OCI-LY1 (cell line): ENCODE results near the gene HOXB7.

Experiments
- H2AFZ ChIP-seq: fragments of 200-600 bp; sonication (generic), shearing (Covaris generic); 2 replicates; pipeline ENCODE4 v1.6.0; 2014; ENCODE audit warnings: antibody characterized with exemption, mild to moderate bottlenecking, low read length
- H3F3A ChIP-seq: fragments of 200-600 bp; sonication (generic), shearing (Covaris generic); 2 replicates; pipeline ENCODE4 v1.6.0; 2014; ENCODE audit warnings: mild to moderate bottlenecking, antibody characterized with exemption, low read length, moderate library complexity; ENCODE audit not compliant: insufficient read depth
- H3K27ac ChIP-seq: fragments of 200-600 bp; sonication (generic); 2 replicates; pipeline ENCODE4 v1.5.1; 2014; ENCODE audit warnings: low read length, mixed run types, mild to moderate bottlenecking, low read depth; ENCODE audit not compliant: poor library complexity, severe bottlenecking
- H3K27me3 ChIP-seq: fragments of 200-600 bp; sonication (generic); 2 replicates; pipeline ENCODE4 v1.6.0; 2014; ENCODE audit warnings: antibody characterized with exemption, mild to moderate bottlenecking, low read length, moderate library complexity; ENCODE audit not compliant: insufficient read depth
- H3K36me3 ChIP-seq: fragments of 200-600 bp; sonication (generic); 2 replicates; pipeline ENCODE4 v1.6.1; 2014; ENCODE audit warnings: mild to moderate bottlenecking, antibody characterized with exemption, low read length, moderate library complexity, mixed read lengths; ENCODE audit not compliant: insufficient read depth
- H3K4me1 ChIP-seq: fragments of 200-600 bp; sonication (generic); 2 replicates; pipeline ENCODE4 v1.5.1; 2014; ENCODE audit warnings: mild to moderate bottlenecking, low read length, moderate library complexity; ENCODE audit not compliant: insufficient read depth, severe bottlenecking
- H3K4me2 ChIP-seq: fragments of 200-600 bp; sonication (generic), shearing (Covaris generic); 2 replicates; pipeline ENCODE4 v1.6.1; 2014; ENCODE audit warnings: low read length
- H3K4me3 ChIP-seq: fragments of 200-600 bp; sonication (generic); 2 replicates; pipeline ENCODE4 v1.5.1; 2014; ENCODE audit warnings: low read length, low read depth, mild to moderate bottlenecking, mixed read lengths; ENCODE audit not compliant: poor library complexity, severe bottlenecking
- H3K79me2 ChIP-seq: fragments of 200-600 bp; shearing (Covaris generic); 2 replicates; pipeline ENCODE4 v1.6.1; 2016; ENCODE audit warnings: mixed run types, low read length, mixed read lengths; ENCODE audit not compliant: insufficient read depth
- H3K9ac ChIP-seq: fragments of 200-600 bp; sonication (generic), shearing (Covaris generic); 2 replicates; pipeline ENCODE4 v1.6.1; 2014; ENCODE audit warnings: mild to moderate bottlenecking, low read length, mixed read lengths
- H3K9me2 ChIP-seq: fragments of 200-600 bp; sonication (generic), shearing (Covaris generic); 2 replicates; pipeline ENCODE4 v1.6.1; 2014; ENCODE audit warnings: low read depth, mild to moderate bottlenecking, low read length, mixed read lengths
- H3K9me3 ChIP-seq: fragments of 200-600 bp; shearing (Covaris generic); 2 replicates; pipeline ENCODE4 v1.6.1; 2014; ENCODE audit warnings: low read length, mixed read lengths
- H4K20me1 ChIP-seq: fragments of 200-600 bp; sonication (generic), shearing (Covaris generic); 2 replicates; pipeline ENCODE4 v1.6.0; 2016; ENCODE audit warnings: mild to moderate bottlenecking, low read length; ENCODE audit not compliant: insufficient read depth
- EZH2 ChIP-seq: fragments of 200-600 bp; sonication (generic), shearing (Covaris generic); IDR thresholded peaks from 2 replicates; pipeline ENCODE4 v1.8.0; 2017; ENCODE audit warnings: borderline replicate concordance, mixed run types, mild to moderate bottlenecking, antibody characterized with exemption, low read length, moderate library complexity, mixed read lengths
- TF ChIP-seq, protein P1 (sequence below): fragments of 200-600 bp; sonication (generic), shearing (Covaris generic); IDR thresholded peaks from 2 replicates; pipeline ENCODE4 v1.5.1; 2017; ENCODE audit warnings: mild to moderate bottlenecking, antibody characterized with exemption, low read length, moderate library complexity, mixed read lengths

The HOXB7 gene

DNA sequence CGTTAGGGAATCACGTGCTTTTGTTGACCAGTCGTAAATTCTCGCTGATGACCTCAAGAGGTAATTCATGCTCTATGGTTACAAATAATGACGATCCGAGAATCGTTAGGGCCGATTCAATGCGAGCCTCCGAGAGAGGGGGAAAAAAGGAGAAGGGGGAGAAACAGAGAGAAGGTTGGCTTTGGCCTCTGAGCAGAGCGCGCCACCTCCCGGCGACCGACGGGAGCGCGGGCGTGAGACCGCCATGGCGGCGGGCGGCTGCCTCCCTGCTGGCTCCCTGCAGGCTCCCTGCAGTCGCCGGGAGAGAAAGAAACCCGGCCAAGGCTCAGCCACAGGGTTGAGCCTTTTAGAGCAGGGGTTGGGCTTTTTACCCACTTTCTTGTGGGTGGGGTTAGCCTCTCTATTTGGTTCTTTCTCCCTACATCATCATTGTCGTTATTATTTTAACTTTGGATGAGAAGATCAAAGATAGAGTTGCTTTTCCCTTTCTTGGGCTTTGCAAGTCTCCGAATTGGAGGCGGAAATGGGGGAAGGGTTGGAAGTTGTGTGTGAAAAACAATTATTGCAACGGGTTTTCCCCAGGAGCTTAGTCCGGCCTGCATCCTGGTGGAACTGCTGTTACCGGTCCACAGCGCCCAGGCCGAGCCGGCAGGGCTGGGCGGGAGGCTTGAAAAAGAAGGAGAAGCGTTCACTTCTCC, 16.8 kb downstream of the HOXB7 start:
- Histone ChIP-seq H3F3A (no peaks in the 10 kb centered on the region), H3K36me3 (no peaks in the 10 kb centered on the region), H3K4me2 (no peak overlapping the region), H2AFZ (no peak overlapping the region), H3K9me2 (no peaks in the 10 kb centered on the region), H3K27me3 (no peaks in the 10 kb centered on the region), H3K4me3 (no peak overlapping the region), H3K27ac (no peak overlapping the region), H3K9ac (no peak overlapping the region), H3K4me1 (no peaks in the 10 kb centered on the region), H3K79me2 (no peaks in the 10 kb centered on the region), H3K9me3 (no peaks in the 10 kb centered on the region), H4K20me1 (no peaks in the 10 kb centered on the region)
- TF ChIP-seq EZH2: no peak
- TF ChIP-seq, protein P1, sequence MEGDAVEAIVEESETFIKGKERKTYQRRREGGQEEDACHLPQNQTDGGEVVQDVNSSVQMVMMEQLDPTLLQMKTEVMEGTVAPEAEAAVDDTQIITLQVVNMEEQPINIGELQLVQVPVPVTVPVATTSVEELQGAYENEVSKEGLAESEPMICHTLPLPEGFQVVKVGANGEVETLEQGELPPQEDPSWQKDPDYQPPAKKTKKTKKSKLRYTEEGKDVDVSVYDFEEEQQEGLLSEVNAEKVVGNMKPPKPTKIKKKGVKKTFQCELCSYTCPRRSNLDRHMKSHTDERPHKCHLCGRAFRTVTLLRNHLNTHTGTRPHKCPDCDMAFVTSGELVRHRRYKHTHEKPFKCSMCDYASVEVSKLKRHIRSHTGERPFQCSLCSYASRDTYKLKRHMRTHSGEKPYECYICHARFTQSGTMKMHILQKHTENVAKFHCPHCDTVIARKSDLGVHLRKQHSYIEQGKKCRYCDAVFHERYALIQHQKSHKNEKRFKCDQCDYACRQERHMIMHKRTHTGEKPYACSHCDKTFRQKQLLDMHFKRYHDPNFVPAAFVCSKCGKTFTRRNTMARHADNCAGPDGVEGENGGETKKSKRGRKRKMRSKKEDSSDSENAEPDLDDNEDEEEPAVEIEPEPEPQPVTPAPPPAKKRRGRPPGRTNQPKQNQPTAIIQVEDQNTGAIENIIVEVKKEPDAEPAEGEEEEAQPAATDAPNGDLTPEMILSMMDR: peak; percentile 77

DNA sequence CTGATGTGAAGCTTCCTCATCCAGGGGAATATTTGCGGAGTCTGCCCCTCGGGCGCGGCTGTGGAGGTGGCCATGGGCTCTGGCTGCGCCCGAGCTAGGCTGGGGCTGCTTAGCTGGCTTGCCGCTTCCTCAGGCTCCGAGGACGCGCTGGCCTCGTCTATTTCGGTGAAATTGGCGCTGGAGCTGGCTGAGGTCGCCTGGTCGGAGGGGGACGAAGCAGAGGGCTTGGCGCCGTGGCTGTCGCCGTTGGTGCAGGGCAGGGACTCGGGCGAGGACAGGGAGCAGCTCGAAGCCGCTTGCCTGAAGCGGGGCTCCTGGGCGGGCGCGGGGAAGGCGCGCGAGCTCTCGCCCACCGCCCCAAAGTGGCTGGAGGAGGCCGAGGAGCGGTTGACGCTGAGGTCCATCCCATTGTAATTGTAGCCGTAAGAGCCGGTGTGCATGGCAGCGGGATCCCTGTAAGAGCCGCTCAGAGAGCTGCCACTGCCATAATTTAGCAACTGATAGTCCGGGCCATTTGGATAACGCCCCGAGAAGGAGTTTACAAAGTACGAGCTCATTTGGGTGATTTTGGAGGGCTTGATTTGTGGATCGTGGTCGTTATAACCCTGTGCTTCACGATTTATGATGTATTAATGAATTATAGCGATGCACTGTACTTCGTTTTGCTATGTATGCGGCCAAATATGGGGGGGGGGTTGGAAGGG, 17.5 kb downstream of the HOXB7 start, which contains the start of gene HOXB5:
Gene HOXB5 (minus strand): TSS at position 654 of the 704 bp plus-strand sequence. CDS start 97 bp downstream, at position 557.
- Histone ChIP-seq H3K79me2 (no peaks in the 10 kb centered on the region), H3K4me3 (no peak within 1 kb of the TSS), H3K36me3 (no peaks in the 10 kb centered on the region), H3K4me2 (no peak within 1 kb of the TSS), H3K9ac (no peak within 1 kb of the TSS), H4K20me1 (no peaks in the 10 kb centered on the region), H3K27ac (no peak within 1 kb of the TSS), H3K4me1 (no peaks in the 10 kb centered on the region), H3K9me2 (no peaks in the 10 kb centered on the region), H3K9me3 (no peaks in the 10 kb centered on the region), H3F3A (no peaks in the 10 kb centered on the region), H2AFZ (no peak within 1 kb of the TSS), H3K27me3 (no peaks in the 10 kb centered on the region)
- TF ChIP-seq, protein P1: no peak
- TF ChIP-seq EZH2: no peak

DNA sequence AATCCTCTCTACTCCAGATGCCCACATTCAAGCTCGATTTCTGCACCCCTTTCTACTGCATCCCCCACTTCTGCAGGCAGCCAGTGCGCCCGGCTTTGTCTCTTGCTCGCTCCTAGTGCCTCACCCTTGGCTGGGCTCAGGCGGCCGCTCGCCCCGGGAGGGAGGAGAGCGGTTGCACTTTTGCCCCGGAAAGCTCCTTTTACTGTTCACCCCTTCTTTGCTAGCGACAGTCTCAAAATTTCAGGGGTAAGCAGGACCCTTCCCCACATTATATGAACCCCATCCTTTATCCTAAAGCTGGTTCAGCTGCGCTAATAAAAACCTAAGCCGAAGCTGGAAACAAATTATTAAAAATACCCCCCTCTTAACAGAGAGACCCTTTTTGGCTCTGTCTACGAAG, 18.2 kb downstream of the HOXB7 start:
- Histone ChIP-seq H3K4me1 (no peaks in the 10 kb centered on the region), H3K9me3 (no peaks in the 10 kb centered on the region), H3K9ac (no peak overlapping the region), H3K4me3 (no peak overlapping the region), H4K20me1 (no peaks in the 10 kb centered on the region), H3K36me3 (no peaks in the 10 kb centered on the region), H3K27ac (no peak overlapping the region), H2AFZ (no peak overlapping the region), H3K4me2 (no peak overlapping the region), H3K27me3 (no peaks in the 10 kb centered on the region), H3F3A (no peaks in the 10 kb centered on the region), H3K9me2 (no peaks in the 10 kb centered on the region), H3K79me2 (no peaks in the 10 kb centered on the region)
- TF ChIP-seq EZH2: no peak
- TF ChIP-seq, protein P1: no peak
